NCI-H345 (cell line): ENCODE measurements around the gene FIGNL1.
"Not testable (repeated sequence)": the region's sequence is repeated elsewhere in the genome, so short reads cannot be mapped to it uniquely, and the experiment has no call there.

ENCODE experiments used
- DNase-seq: peaks from one replicate; lab custom pipeline; 2025; lab: John Stamatoyannopoulos, UW

FIGNL1 gene

DNA sequence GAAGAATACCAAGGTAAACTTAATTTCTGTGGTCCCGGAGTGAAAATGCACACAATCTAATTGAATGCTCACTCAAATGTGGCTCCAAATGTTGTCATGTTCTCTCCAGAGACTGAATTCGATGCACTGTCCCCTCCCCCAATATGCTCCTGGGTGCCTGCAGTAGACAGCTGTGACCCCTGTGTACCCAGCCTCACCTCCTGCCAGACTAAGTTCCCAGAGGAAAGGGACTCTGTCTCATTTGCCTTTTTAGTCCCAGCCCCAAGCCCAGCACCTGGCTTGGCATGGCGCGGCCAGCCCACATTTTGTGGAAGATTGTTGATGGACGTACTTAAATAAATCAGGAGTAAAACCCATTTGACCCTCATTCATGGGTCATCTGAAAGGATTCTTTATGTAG lies 21.8 kb upstream of the FIGNL1 start:
- DNase-seq = no peak

DNA sequence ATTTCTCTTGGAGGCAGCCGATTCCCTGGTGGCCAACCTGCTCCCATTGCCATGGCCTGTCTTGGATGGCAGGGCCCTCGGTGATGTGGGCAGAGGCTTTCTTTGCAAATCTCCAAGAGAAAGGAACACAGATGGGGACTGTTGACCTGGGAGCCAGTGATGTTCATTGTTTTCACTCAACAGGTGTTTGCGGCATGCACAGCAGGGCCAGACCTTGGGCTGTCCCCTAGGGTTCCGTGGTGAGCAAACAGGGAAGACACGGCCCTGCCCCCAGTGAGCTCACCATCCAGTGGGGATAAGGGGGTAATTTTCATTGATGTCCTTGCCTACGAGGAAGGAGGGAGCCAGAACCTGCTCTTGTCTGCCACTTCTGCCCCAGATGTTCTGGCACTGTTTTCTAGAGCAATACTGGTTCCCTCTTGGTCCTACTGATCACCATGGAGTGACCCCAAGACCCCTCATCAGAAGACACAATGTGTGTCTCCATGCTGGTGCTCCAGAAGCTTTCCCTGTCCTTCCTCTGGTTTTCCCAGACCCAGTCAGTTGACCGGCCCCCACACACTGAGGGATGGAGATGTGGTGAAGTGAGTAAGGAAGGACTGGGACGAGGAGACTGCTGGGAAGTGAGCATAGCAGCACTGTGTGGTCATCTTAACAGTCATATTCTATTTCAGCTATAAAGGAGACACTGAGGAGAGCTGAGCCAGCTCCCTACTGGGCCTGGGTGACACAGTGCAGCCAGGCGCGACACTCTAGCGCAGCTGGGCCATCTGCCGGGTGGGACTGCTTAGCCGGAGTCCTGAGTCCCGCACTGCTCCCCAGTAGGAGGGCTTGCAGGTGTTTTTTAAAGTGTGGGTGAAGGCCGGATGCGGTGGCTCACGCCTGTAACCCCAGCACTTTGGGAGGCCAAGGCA lies 20.4 kb upstream of the FIGNL1 start:
- peak; percentile 72 for DNase-seq

GRCh38 chr7:50469181-50469580 lies 19.0 kb upstream of the FIGNL1 start:
- DNase-seq = no peak

GRCh38 chr7:50467817-50468610 lies 17.9 kb upstream of the FIGNL1 start:
- peak; percentile 72 for DNase-seq

- DNase-seq = no peak
Observed at GRCh38 chr7:50466815-50467585, 16.9 kb upstream of the FIGNL1 start.

DNA sequence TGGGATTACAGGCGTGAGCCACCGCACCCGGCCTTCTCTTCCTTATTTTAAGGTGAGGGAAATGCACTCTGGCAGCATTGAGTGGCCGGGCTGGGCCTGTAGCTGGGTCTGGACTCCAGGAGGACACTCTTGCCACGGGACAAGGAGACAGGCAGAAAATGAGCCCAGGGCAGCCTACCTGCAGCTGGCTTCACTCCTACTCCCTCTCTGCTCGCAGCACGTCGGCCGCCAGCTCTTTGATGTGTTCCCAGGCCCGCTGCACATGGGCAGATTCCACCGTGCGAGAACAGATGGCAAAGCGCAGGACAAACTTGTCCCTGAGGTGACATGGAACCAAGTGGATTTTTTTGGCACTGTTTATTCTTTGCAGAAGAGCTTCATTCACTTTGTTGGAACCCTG lies 12.9 kb upstream of the FIGNL1 start:
- no peak for DNase-seq

GRCh38 chr7:50462361-50462760 lies 12.2 kb upstream of the FIGNL1 start:
- DNase-seq = no peak

GRCh38 chr7:50461695-50462094 lies 11.5 kb upstream of the FIGNL1 start:
- DNase-seq = no peak

DNA sequence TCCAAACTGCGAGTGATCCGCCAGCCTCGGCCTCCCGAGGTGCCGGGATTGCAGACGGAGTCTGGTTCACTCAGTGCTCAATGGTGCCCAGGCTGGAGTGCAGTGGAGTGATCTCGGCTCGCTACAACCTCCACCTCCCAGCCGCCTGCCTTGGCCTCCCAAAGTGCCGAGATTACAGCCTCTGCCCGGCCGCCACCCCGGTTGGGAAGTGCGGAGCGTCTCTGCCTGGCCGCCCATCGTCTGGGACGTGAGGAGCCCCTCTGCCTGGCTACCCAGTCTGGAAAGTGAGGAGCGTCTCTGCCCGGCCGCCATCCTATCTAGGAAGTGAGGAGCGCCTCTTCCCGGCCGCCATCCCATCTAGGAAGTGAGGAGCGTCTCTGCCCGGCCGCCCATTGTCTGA lies 9.0 kb upstream of the FIGNL1 start:
- not testable (repeated sequence) for DNase-seq

GRCh38 chr7:50458651-50459050 lies 8.5 kb upstream of the FIGNL1 start:
- not testable (repeated sequence) for DNase-seq

- no peak for DNase-seq
Observed at GRCh38 chr7:50456371-50457123, 6.4 kb upstream of the FIGNL1 start.

- DNase-seq = no peak
Observed at GRCh38 chr7:50455658-50456057, 5.5 kb upstream of the FIGNL1 start.

- no peak for DNase-seq
Observed at GRCh38 chr7:50454968-50455367, 4.8 kb upstream of the FIGNL1 start.

GRCh38 chr7:50450590-50451032 lies 461 bp upstream of the FIGNL1 start:
- DNase-seq = peak; percentile 42

DNA sequence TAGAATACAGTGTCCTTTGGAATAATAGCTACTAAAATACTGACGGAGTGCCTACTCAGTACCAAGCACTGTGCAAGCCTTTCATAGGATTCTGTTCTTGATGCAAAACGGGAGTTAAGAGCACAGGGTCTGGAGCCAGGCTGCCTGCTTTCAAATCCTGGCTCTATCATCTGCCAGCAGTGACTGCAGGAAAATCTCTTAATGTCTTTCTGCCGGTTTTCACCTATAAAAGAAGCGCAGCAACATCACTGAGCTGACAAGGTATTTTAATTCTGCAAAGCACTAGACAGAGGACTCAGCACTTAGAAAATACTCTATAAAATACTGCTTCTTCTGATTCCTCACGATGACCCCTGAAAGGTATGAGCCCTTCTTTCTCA lies 659 bp downstream of the FIGNL1 start:
- DNase-seq = no peak

- DNase-seq = no peak
Observed at GRCh38 chr7:50448823-50449222, 1.3 kb downstream of the FIGNL1 start.

DNA sequence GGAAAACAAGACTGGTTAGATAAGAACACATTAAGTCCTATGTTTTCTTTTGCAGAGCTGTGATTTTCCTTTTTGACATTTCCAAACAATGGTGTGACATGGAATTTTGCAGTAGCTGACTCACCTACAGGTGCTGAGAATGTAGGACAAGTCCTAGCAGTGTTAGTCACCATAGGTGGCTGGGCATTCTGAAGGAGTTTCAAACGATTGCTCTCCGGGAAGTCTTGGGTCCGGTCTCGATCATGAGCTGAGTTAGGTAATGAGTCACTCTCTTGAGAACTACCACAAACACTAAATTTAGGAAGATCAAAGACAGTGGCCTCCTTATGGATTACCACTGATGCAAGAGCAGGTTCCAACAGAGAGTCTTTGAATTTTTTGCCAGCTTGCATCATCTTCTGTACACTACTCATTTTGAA lies 3.6 kb downstream of the FIGNL1 start:
- DNase-seq = no peak

GRCh38 chr7:50436133-50436806 lies 13.9 kb downstream of the FIGNL1 start:
- no peak for DNase-seq

DNA sequence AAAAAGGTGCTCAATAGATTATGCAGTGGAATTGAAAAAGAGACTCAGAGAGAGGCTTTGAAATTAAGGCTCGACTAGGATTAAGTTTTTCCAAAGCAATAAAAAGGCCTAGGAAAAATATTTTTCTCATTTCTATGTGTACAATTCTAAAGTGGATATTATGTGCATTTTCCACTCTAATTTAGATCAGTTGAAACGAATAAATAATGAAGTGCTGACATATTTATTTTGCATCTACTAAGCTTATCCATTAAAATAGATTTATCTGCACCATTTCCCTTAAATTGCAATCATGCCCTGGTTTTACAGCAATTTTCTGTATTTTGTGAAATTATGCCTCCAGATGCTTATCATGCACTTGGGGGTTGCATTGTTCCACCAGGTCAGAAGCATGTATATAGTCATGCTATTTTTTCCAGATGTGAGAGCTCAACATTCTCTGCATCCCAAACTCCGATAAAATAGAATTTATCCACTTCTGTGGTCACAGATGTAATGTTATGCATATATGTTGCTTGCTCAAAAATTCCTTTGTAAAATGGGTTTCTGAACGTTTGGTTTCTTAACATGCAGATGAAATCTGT lies 18.3 kb downstream of the FIGNL1 start:
- no peak for DNase-seq

- DNase-seq = no peak
Observed at GRCh38 chr7:50431316-50431715, 18.8 kb downstream of the FIGNL1 start.

- DNase-seq = no peak
Observed at GRCh38 chr7:50428911-50429310, 21.2 kb downstream of the FIGNL1 start.
